ENCODE measurements around the gene ATXN7L3.

DNA sequence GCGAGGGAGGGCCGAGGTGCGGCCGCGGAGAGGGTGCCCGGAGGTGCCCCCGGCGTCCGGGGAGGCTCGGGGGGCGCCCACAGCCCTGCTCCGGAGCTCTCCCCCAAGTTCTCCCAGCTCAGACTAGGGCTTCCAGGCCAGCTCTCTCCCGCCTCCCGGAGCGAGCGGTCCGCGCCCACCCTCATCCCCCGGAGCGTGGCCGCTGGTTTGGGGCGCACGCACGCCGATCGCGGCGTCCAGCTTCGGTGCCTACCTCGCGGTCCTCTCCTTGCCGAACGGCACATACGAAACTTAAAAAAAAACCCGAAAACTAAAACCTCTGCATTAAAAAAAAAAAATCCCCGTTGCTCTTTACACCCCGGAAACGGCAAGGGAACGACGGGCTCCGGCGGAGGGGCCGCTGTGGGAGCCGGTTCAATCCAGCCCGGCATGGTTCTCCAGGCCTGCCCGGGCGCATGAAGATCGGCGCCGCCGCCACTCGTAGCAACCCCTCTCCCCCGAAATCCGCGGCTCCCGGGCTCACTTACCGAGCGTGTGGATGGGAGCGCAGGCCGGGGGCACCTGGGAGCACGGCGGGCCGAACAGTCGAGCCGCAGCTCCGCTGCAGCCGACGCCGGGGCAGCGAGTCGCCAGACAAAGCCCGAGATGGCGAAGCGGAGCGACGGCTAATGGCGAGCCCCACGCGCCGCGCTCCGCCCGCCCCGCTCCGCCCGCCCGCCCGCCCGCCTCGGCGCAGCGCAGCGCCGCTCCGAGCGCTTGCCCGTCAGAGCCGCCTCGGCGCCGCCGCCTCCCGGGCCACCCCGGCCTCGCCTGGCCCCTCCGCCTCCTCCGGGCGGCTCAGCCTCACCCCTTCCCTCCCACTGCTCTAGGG is 20.8 kb upstream of the ATXN7L3 start:
- TF ChIP-seq CEBPB (IDR thresholded peaks at IDR 0.05): no peak
- TF ChIP-seq, protein P1, sequence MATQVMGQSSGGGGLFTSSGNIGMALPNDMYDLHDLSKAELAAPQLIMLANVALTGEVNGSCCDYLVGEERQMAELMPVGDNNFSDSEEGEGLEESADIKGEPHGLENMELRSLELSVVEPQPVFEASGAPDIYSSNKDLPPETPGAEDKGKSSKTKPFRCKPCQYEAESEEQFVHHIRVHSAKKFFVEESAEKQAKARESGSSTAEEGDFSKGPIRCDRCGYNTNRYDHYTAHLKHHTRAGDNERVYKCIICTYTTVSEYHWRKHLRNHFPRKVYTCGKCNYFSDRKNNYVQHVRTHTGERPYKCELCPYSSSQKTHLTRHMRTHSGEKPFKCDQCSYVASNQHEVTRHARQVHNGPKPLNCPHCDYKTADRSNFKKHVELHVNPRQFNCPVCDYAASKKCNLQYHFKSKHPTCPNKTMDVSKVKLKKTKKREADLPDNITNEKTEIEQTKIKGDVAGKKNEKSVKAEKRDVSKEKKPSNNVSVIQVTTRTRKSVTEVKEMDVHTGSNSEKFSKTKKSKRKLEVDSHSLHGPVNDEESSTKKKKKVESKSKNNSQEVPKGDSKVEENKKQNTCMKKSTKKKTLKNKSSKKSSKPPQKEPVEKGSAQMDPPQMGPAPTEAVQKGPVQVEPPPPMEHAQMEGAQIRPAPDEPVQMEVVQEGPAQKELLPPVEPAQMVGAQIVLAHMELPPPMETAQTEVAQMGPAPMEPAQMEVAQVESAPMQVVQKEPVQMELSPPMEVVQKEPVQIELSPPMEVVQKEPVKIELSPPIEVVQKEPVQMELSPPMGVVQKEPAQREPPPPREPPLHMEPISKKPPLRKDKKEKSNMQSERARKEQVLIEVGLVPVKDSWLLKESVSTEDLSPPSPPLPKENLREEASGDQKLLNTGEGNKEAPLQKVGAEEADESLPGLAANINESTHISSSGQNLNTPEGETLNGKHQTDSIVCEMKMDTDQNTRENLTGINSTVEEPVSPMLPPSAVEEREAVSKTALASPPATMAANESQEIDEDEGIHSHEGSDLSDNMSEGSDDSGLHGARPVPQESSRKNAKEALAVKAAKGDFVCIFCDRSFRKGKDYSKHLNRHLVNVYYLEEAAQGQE (IDR thresholded peaks at IDR 0.05; ENCODE audit: low read depth): no peak
- no peak for TF ChIP-seq EP300 (IDR thresholded peaks at IDR 0.05; ENCODE audit: borderline replicate concordance)
- TF ChIP-seq TAF1 (IDR thresholded peaks at IDR 0.05; ENCODE audit: low read depth): peak; percentile 32; the same call in 1 of the 2 replicates
- no peak for TF ChIP-seq RAD21 (IDR thresholded peaks at IDR 0.05; ENCODE audit: low read depth)
- no peak for TF ChIP-seq YY1 (IDR thresholded peaks at IDR 0.05; ENCODE audit: low read depth)
- no peak for TF ChIP-seq TEAD4 (IDR thresholded peaks at IDR 0.05)
- TF ChIP-seq NFIC (IDR thresholded peaks at IDR 0.05): no peak
- no peak for TF ChIP-seq FOXM1 (IDR thresholded peaks at IDR 0.05; ENCODE audit: borderline replicate concordance, low read depth)
- TF ChIP-seq, protein P2, sequence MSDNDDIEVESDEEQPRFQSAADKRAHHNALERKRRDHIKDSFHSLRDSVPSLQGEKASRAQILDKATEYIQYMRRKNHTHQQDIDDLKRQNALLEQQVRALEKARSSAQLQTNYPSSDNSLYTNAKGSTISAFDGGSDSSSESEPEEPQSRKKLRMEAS (IDR thresholded peaks at IDR 0.05): peak; percentile 9; the same call in 1 of the 2 replicates
- no peak for TF ChIP-seq EGR1 (IDR thresholded peaks at IDR 0.05)
- TF ChIP-seq, protein P3, sequence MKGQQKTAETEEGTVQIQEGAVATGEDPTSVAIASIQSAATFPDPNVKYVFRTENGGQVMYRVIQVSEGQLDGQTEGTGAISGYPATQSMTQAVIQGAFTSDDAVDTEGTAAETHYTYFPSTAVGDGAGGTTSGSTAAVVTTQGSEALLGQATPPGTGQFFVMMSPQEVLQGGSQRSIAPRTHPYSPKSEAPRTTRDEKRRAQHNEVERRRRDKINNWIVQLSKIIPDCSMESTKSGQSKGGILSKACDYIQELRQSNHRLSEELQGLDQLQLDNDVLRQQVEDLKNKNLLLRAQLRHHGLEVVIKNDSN (IDR thresholded peaks at IDR 0.05): no peak
- TF ChIP-seq CREB1 (IDR thresholded peaks at IDR 0.05; ENCODE audit: low read depth): no peak

Data from Ishikawa (cell line).